ENCODE data around the gene NSG2.

- TF ChIP-seq CTCF (IDR thresholded peaks at IDR 0.05) (no peak), EZH2 (IDR thresholded peaks at IDR 0.05; ENCODE audit: borderline replicate concordance, insufficient read depth, low read depth, low read length, poor library complexity, severe bottlenecking) (no peak)
These were observed 111.5 kb downstream of the NSG2 start for GRCh38 chr5:174157048-174157447.

Data from B cell (primary cell).